ENCODE data around the gene PPP1R14C.
"Not testable (repeated sequence)": the region's sequence is repeated elsewhere in the genome, so short reads cannot be mapped to it uniquely, and the experiment has no call there.

Gene PPP1R14C

GRCh38 chr6:150187433-150187832 is 44.6 kb downstream of the PPP1R14C start:
- H3K9me3 ChIP-seq (ENCODE audit: control extremely low read depth in 1 of 5, control insufficient read depth in 4 of 5, insufficient read depth in 2 of 5, low read depth in 1 of 5, low read length in 4 of 5); H3K27me3 ChIP-seq (replicated peaks in 2 of 5; ENCODE audit: control insufficient read depth in 4 of 5, insufficient read depth in 5 of 5, low read length in 4 of 5); H3K27ac ChIP-seq (ENCODE audit: insufficient read depth in 1 of 2, low read depth in 1 of 2, low read length in 2 of 2, poor library complexity in 1 of 2, severe bottlenecking in 2 of 2); H3K4me3 ChIP-seq (ENCODE audit: control insufficient read depth in 1 of 7, extremely low read depth in 1 of 7, insufficient read depth in 4 of 7, low read depth in 2 of 7, low read length in 6 of 7); DNase-seq; H3K4me1 ChIP-seq (ENCODE audit: control extremely low read depth in 1 of 4, control insufficient read depth in 4 of 4, insufficient read depth in 4 of 4, low read length in 3 of 4); H3K36me3 ChIP-seq (ENCODE audit: control insufficient read depth in 4 of 4, insufficient read depth in 4 of 4, low read length in 3 of 4); POLR2A ChIA-PET: not testable (repeated sequence)
- WGBS (ENCODE audit: insufficient coverage): no CpG with 5 or more reads among the region's 2 CpGs
- CTCF ChIA-PET: interaction anchor here (0.9 to 2.3 kb wide), 2 partner anchors 11 to 42 kb away, joined by 3 to 5 read pairs; no protein-coding TSS in a partner anchor

- Histone ChIP-seq H3K4me3 (ENCODE audit: control insufficient read depth in 1 of 7, extremely low read depth in 1 of 7, insufficient read depth in 4 of 7, low read depth in 2 of 7, low read length in 6 of 7) (no peak overlapping the region), H3K27me3 (replicated peaks in 2 of 5; ENCODE audit: control insufficient read depth in 4 of 5, insufficient read depth in 5 of 5, low read length in 4 of 5) (no peaks in the 10 kb centered on the region), H3K4me1 (ENCODE audit: control extremely low read depth in 1 of 4, control insufficient read depth in 4 of 4, insufficient read depth in 4 of 4, low read length in 3 of 4) (no peaks in the 10 kb centered on the region), H3K36me3 (ENCODE audit: control insufficient read depth in 4 of 4, insufficient read depth in 4 of 4, low read length in 3 of 4) (no peaks in the 10 kb centered on the region), H3K27ac (ENCODE audit: insufficient read depth in 1 of 2, low read depth in 1 of 2, low read length in 2 of 2, poor library complexity in 1 of 2, severe bottlenecking in 2 of 2) (no peak overlapping the region), H3K9me3 (ENCODE audit: control extremely low read depth in 1 of 5, control insufficient read depth in 4 of 5, insufficient read depth in 2 of 5, low read depth in 1 of 5, low read length in 4 of 5) (no peaks in the 10 kb centered on the region)
- no peak for DNase-seq
- ChIA-PET CTCF (interaction anchor here (1.2 kb wide), 1 partner anchor 9 kb away, joined by 3 read pairs; no protein-coding TSS in a partner anchor), POLR2A (no interaction called here)
- 100% methylated on average over 1 of the region's 5 CpGs for WGBS (ENCODE audit: insufficient coverage)
These were observed 46.3 kb downstream of the PPP1R14C start for GRCh38 chr6:150189122-150189521.

GRCh38 chr6:150191809-150192208 is 49.0 kb downstream of the PPP1R14C start:
- DNase-seq: no peak
- Histone ChIP-seq H3K9me3 (ENCODE audit: control extremely low read depth in 1 of 5, control insufficient read depth in 4 of 5, insufficient read depth in 2 of 5, low read depth in 1 of 5, low read length in 4 of 5) (no peaks in the 10 kb centered on the region), H3K4me3 (ENCODE audit: control insufficient read depth in 1 of 7, extremely low read depth in 1 of 7, insufficient read depth in 4 of 7, low read depth in 2 of 7, low read length in 6 of 7) (no peak overlapping the region), H3K4me1 (ENCODE audit: control extremely low read depth in 1 of 4, control insufficient read depth in 4 of 4, insufficient read depth in 4 of 4, low read length in 3 of 4) (peaks cover 0 to 8% (median 4%) of the 10 kb centered on the region in 4 experiments), H3K27me3 (replicated peaks in 2 of 5; ENCODE audit: control insufficient read depth in 4 of 5, insufficient read depth in 5 of 5, low read length in 4 of 5) (no peaks in the 10 kb centered on the region), H3K27ac (ENCODE audit: insufficient read depth in 1 of 2, low read depth in 1 of 2, low read length in 2 of 2, poor library complexity in 1 of 2, severe bottlenecking in 2 of 2) (no peak overlapping the region), H3K36me3 (ENCODE audit: control insufficient read depth in 4 of 4, insufficient read depth in 4 of 4, low read length in 3 of 4) (no peaks in the 10 kb centered on the region)
- CTCF ChIA-PET: no interaction called here
- POLR2A ChIA-PET: no interaction called here
- no CpG with 5 or more reads among the region's 3 CpGs for WGBS (ENCODE audit: insufficient coverage)

- WGBS (ENCODE audit: insufficient coverage): no CpG with 5 or more reads among the region's 2 CpGs
- ChIA-PET CTCF (interaction anchor here (1.7 kb wide), 1 partner anchor 10 kb away, joined by 4 read pairs; no protein-coding TSS in a partner anchor), POLR2A (no interaction called here)
- Histone ChIP-seq H3K9me3 (ENCODE audit: control extremely low read depth in 1 of 5, control insufficient read depth in 4 of 5, insufficient read depth in 2 of 5, low read depth in 1 of 5, low read length in 4 of 5) (no peaks in the 10 kb centered on the region), H3K27me3 (replicated peaks in 2 of 5; ENCODE audit: control insufficient read depth in 4 of 5, insufficient read depth in 5 of 5, low read length in 4 of 5) (no peaks in the 10 kb centered on the region), H3K27ac (ENCODE audit: insufficient read depth in 1 of 2, low read depth in 1 of 2, low read length in 2 of 2, poor library complexity in 1 of 2, severe bottlenecking in 2 of 2) (no peak overlapping the region), H3K36me3 (ENCODE audit: control insufficient read depth in 4 of 4, insufficient read depth in 4 of 4, low read length in 3 of 4) (no peaks in the 10 kb centered on the region), H3K4me3 (ENCODE audit: control insufficient read depth in 1 of 7, extremely low read depth in 1 of 7, insufficient read depth in 4 of 7, low read depth in 2 of 7, low read length in 6 of 7) (no peak overlapping the region), H3K4me1 (ENCODE audit: control extremely low read depth in 1 of 4, control insufficient read depth in 4 of 4, insufficient read depth in 4 of 4, low read length in 3 of 4) (peaks cover 0 to 12% (median 5%) of the 10 kb centered on the region in 4 experiments)
- DNase-seq: no peak
These were observed 51.4 kb downstream of the PPP1R14C start for GRCh38 chr6:150194195-150194594.

GRCh38 chr6:150195996-150196417 is 53.2 kb downstream of the PPP1R14C start:
- Histone ChIP-seq H3K27me3 (replicated peaks in 2 of 5; ENCODE audit: control insufficient read depth in 4 of 5, insufficient read depth in 5 of 5, low read length in 4 of 5) (no peaks in the 10 kb centered on the region), H3K27ac (ENCODE audit: insufficient read depth in 1 of 2, low read depth in 1 of 2, low read length in 2 of 2, poor library complexity in 1 of 2, severe bottlenecking in 2 of 2) (no peak overlapping the region), H3K4me3 (ENCODE audit: control insufficient read depth in 1 of 7, extremely low read depth in 1 of 7, insufficient read depth in 4 of 7, low read depth in 2 of 7, low read length in 6 of 7) (no peak overlapping the region), H3K36me3 (ENCODE audit: control insufficient read depth in 4 of 4, insufficient read depth in 4 of 4, low read length in 3 of 4) (no peaks in the 10 kb centered on the region), H3K9me3 (ENCODE audit: control extremely low read depth in 1 of 5, control insufficient read depth in 4 of 5, insufficient read depth in 2 of 5, low read depth in 1 of 5, low read length in 4 of 5) (no peaks in the 10 kb centered on the region), H3K4me1 (ENCODE audit: control extremely low read depth in 1 of 4, control insufficient read depth in 4 of 4, insufficient read depth in 4 of 4, low read length in 3 of 4) (peaks cover 0 to 12% (median 5%) of the 10 kb centered on the region in 4 experiments)
- POLR2A ChIA-PET: no interaction called here
- peak; percentile 23 to 83 (median 68) for DNase-seq
- CTCF ChIA-PET: interaction anchor here (0.6 to 1.8 kb wide), 3 partner anchors 9 to 903 kb away, joined by 3 to 5 read pairs (median 4); no protein-coding TSS in a partner anchor
- WGBS (ENCODE audit: insufficient coverage): 9% methylated on average over 1 of the region's 2 CpGs

GRCh38 chr6:150196942-150197745 is 54.3 kb downstream of the PPP1R14C start:
- no peaks in the 10 kb centered on the region for H3K36me3 ChIP-seq (ENCODE audit: control insufficient read depth in 4 of 4, insufficient read depth in 4 of 4, low read length in 3 of 4)
- CTCF ChIA-PET: no interaction called here
- WGBS (ENCODE audit: insufficient coverage): 93% methylated on average over 15 of the region's 16 CpGs
- POLR2A ChIA-PET: no interaction called here
- H3K9me3 ChIP-seq (ENCODE audit: control extremely low read depth in 1 of 5, control insufficient read depth in 4 of 5, insufficient read depth in 2 of 5, low read depth in 1 of 5, low read length in 4 of 5): no peaks in the 10 kb centered on the region
- no peak overlapping the region for H3K27ac ChIP-seq (ENCODE audit: insufficient read depth in 1 of 2, low read depth in 1 of 2, low read length in 2 of 2, poor library complexity in 1 of 2, severe bottlenecking in 2 of 2)
- H3K4me1 ChIP-seq (ENCODE audit: control extremely low read depth in 1 of 4, control insufficient read depth in 4 of 4, insufficient read depth in 4 of 4, low read length in 3 of 4): peaks cover 0 to 12% (median 5%) of the 10 kb centered on the region in 4 experiments
- H3K27me3 ChIP-seq (replicated peaks in 2 of 5; ENCODE audit: control insufficient read depth in 4 of 5, insufficient read depth in 5 of 5, low read length in 4 of 5): no peaks in the 10 kb centered on the region
- no peak overlapping the region for H3K4me3 ChIP-seq (ENCODE audit: control insufficient read depth in 1 of 7, extremely low read depth in 1 of 7, insufficient read depth in 4 of 7, low read depth in 2 of 7, low read length in 6 of 7)
- no peak for DNase-seq

- Histone ChIP-seq H3K9me3 (ENCODE audit: control extremely low read depth in 1 of 5, control insufficient read depth in 4 of 5, insufficient read depth in 2 of 5, low read depth in 1 of 5, low read length in 4 of 5) (no peaks in the 10 kb centered on the region), H3K4me1 (ENCODE audit: control extremely low read depth in 1 of 4, control insufficient read depth in 4 of 4, insufficient read depth in 4 of 4, low read length in 3 of 4) (peaks cover 0 to 12% (median 5%) of the 10 kb centered on the region in 4 experiments), H3K4me3 (ENCODE audit: control insufficient read depth in 1 of 7, extremely low read depth in 1 of 7, insufficient read depth in 4 of 7, low read depth in 2 of 7, low read length in 6 of 7) (no peak overlapping the region), H3K27me3 (replicated peaks in 2 of 5; ENCODE audit: control insufficient read depth in 4 of 5, insufficient read depth in 5 of 5, low read length in 4 of 5) (no peaks in the 10 kb centered on the region), H3K27ac (ENCODE audit: insufficient read depth in 1 of 2, low read depth in 1 of 2, low read length in 2 of 2, poor library complexity in 1 of 2, severe bottlenecking in 2 of 2) (no peak overlapping the region), H3K36me3 (ENCODE audit: control insufficient read depth in 4 of 4, insufficient read depth in 4 of 4, low read length in 3 of 4) (no peaks in the 10 kb centered on the region)
- POLR2A ChIA-PET: no interaction called here
- CTCF ChIA-PET: no interaction called here
- no peak for DNase-seq
- 98% methylated on average over 4 of the region's 7 CpGs for WGBS (ENCODE audit: insufficient coverage)
These were observed 55.7 kb downstream of the PPP1R14C start for GRCh38 chr6:150198532-150198931.

Measured in common myeloid progenitor, CD34-positive (primary cell).